HG03432 (cell line): Measurements from ENCODE around the gene RXRA.

Experiments
- ATAC-seq: cut with Tn5 transposase; IDR thresholded peaks from one replicate; pipeline ENCODE4 v1.9.1; 2021; ENCODE audit warnings: mild to moderate bottlenecking, moderate library complexity; ENCODE audit not compliant: unreplicated experiment

The RXRA gene

GRCh38 chr9:134380542-134381271, 54.5 kb downstream of the RXRA start:
- ATAC-seq: no peak

- no peak for ATAC-seq
Measured at GRCh38 chr9:134381272-134381661, 55.0 kb downstream of the RXRA start.

GRCh38 chr9:134381671-134382516, 55.6 kb downstream of the RXRA start:
- no peak for ATAC-seq

- no peak for ATAC-seq
Measured at GRCh38 chr9:134382733-134383132, 56.5 kb downstream of the RXRA start.

- ATAC-seq: no peak
Measured at GRCh38 chr9:134383148-134383547, 56.9 kb downstream of the RXRA start.

DNA sequence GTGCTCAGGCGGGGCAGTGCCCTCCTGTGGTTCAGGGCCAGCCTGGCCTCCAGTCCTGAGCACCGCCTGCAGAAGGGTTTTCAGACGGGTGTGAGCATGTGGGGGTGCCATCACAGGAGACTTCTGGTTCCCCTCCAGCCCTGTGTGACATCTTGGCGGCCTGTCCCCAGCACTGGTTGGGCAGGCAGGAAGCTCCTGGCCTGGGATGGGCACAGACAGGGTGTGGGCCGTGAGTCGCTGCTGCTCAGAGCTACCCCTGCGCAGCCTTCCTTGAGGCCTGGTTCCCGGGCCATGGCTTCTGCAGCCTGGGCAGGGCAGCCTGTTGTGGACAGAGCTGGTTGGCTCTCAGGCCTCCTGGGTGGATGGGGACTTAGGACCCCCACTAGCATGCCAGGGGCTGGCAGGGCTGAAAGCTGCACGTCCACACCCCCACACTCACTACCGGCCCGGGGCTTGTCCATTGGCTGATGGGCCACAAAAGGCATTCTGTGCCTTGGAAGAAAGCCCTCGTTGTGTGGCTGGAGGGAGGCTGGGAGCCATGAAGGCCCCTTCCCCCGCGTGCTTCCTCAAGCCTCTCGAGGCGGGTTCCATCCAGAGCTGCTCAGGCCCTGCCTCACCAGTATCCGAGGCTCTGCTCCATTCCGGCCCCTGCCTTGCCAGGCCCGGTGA, 58.7 kb downstream of the RXRA start:
- no peak for ATAC-seq

GRCh38 chr9:134385915-134386314, 59.7 kb downstream of the RXRA start:
- ATAC-seq: no peak

- no peak for ATAC-seq
Measured at GRCh38 chr9:134386951-134387831, 60.9 kb downstream of the RXRA start.

- ATAC-seq: no peak
Measured at GRCh38 chr9:134388289-134388808, 62.1 kb downstream of the RXRA start.

DNA sequence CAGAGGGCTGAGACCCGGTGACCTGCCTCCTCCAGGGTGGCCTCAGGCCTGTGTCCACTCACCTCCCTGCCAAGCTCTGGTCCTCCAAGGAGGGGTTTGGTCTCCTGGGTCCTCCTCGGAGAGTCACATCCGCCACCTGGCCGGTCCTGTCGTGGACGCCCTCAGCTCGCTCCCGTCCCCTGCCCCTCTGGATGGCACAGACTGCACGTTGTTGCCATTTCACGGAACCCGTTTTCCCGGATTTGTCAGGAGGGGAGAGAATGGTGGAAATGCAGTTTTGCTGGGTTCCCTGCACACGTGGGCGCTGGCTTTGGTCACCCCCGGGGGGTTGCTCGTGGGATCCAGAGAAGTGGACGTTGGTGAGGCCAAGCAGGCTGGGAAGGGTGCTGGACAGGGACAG, 62.7 kb downstream of the RXRA start:
- ATAC-seq: no peak

GRCh38 chr9:134389642-134390041, 63.4 kb downstream of the RXRA start:
- no peak for ATAC-seq

- peak; percentile 35 for ATAC-seq
Measured at GRCh38 chr9:134390537-134390936, 64.3 kb downstream of the RXRA start.

- peak; percentile 33 for ATAC-seq
Measured at GRCh38 chr9:134390947-134391318, 64.7 kb downstream of the RXRA start.

GRCh38 chr9:134391319-134392231, 65.3 kb downstream of the RXRA start:
- peak; percentile 52 for ATAC-seq

DNA sequence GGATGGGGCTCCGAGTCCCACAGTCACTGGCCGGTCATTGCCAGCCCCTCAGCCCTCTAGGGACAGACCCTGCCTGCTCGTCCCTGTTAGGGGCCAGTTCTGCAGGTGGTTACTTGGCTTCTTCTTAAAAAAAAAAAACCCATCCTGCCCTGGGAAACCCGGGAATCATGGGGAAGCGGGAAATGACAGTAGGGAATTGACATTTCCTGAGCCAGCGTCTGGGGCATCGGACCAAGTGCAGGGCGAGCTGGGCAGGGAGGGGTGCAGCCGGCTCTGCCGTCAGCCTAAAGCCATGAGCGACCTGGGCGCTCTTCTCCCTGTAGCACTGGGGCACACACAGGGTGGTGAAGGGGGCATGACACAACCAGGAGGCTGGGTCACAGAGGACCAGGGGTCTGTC, 66.6 kb downstream of the RXRA start:
- ATAC-seq: no peak

DNA sequence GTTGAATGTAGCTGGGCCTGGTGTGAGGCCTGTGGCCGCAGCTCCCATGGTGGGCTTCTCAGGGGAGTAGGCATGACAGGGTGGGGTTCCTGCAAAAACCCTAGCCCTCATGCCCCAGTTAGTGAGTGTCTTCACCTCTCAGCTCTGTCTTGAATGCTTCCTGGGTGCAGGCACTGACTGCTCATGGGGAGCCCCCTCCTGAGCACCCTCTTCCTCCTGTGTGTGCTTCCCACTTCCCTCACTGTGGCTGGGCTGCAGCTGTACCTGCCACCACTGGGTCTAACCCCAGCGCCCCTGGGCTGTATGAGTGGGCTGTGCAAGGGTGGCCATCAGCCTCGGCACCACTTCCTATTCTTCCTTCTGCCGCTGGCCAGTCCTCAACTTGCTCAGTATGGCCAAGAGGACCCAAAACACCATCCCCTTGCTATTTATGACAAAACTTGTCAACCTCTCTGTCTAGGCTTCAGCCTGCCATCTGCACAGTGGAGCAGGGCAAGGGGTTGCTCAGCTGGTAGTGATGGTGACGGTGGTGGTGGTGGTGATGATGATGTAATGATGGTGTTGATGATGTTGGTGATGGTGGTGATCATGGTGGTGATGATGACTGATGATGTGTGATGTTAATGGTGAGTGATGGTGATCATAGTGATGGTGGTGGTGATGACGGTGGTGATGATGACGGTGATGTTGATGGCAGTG, 67.5 kb downstream of the RXRA start:
- ATAC-seq: no peak

DNA sequence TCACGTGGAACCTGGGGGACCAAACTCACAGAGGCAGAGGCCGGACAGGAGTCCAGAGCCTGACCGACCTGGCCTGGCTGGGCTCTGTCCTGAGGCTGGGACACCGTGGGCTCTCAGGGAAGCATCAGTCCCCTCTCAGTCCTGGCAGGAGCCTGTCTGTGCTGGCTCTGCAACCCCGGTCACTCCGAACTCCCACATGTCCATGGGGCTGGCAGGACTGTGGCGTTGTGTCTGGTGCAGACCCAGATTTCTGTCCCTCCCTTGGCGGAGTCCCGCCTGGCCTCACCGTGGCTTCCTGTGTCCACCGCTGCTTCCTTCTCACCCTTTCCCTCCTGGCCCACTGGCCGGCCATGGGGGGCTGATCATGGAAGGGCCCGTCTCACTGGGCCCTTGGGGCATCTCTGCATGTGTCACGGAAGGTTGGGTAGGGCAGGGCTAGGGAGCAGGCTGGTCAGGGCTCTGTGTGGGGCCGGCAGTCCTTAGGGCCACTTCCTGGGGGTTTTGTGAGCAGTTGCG, 68.8 kb downstream of the RXRA start:
- no peak for ATAC-seq

DNA sequence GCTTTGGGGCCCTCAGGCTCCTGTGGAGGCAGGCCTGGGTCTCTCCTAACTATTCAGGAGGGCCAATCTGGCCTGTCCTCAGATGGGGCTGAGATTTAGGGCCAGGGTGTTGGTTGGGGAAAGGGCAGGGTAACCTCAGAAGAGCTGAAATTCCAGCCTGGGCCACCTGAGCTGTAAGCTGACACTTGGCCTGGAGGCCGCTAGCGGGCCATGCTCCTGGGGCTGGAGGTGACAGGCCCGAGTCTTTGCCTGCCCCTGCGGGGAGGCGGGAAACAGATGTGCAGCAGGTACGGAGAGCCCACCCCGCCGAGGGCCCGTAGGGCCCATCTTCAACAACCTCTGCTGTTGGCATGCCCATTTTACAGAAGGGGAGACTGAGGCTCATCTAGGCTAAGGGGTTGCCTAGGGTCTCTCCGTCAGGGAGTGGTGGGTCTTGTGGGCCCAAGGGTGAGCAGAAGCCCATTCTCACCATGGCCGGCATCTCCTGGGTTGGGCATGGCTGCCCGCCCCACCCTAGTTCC, 69.5 kb downstream of the RXRA start:
- ATAC-seq: no peak
